SK-N-SH (cell line): ENCODE measurements around the gene LEF1. TPM values are rescaled to one million over a fixed set of nuclear protein-coding genes. Genes with fewer than 3 reads are reported as not detected.

Source experiments
- CTCF ChIA-PET: fragments of 300-600, 350-600 bp; formaldehyde crosslinking; extraction: SDS; loops from one replicate; lab custom pipeline; 2021; lab: Yijun Ruan, JAX
- POLR2A ChIA-PET: fragments of 350-600 bp; sonication (Branson Sonifier 250); formaldehyde crosslinking; extraction: SDS; loops from one replicate; lab custom pipeline; 2020; ENCODE audit warnings: antibody characterized with exemption, inconsistent platforms; lab: Yijun Ruan, JAX
- DNase-seq: peaks from one replicate; pipeline ENCODE4 v3.0.0; 2012
- H2AFZ ChIP-seq: fragments of 200-600 bp; sonication (generic); 2 replicates; pipeline ENCODE4 v1.8.1; 2016; ENCODE audit warnings: antibody characterized with exemption, mild to moderate bottlenecking, low read depth
- H3F3A ChIP-seq: fragments of 200-600 bp; sonication (generic); replicated peaks from 2 replicates; pipeline ENCODE3; 2016; ENCODE audit warnings: antibody characterized with exemption, mild to moderate bottlenecking; ENCODE audit not compliant: insufficient read depth
- H3K27ac ChIP-seq, 2 experiments: fragments of 200-500 bp in 1 of 2; fragments of 200-600 bp in 1 of 2; sonication (Bioruptor generic) in 1 of 2; sonication (generic), shearing (Covaris generic) in 1 of 2; 2 replicates each; pipeline versions ENCODE4 v1.5.1 to v1.6.1; 2014 to 2016; ENCODE audit warnings: low read depth in 2 of 2, inconsistent platforms in 1 of 2, low read length in 1 of 2, mild to moderate bottlenecking in 1 of 2, mixed read lengths in 1 of 2
- H3K27me3 ChIP-seq: fragments of 200-600 bp; sonication (generic), shearing (Covaris generic); 2 replicates; pipeline ENCODE4 v1.6.1; 2016; ENCODE audit warnings: mixed run types; ENCODE audit not compliant: insufficient read depth
- H3K36me3 ChIP-seq, 2 experiments: fragments of 200-500 bp in 1 of 2; fragments of 200-600 bp in 1 of 2; sonication (Bioruptor generic) in 1 of 2; sonication (generic) in 1 of 2; replicated peaks in 1 of 2; 2 replicates each; pipeline versions ENCODE3 to v1.5.1; 2014 to 2016; ENCODE audit warnings: low read length in 1 of 2, mild to moderate bottlenecking in 1 of 2; ENCODE audit not compliant: insufficient read depth in 2 of 2, control insufficient read depth in 1 of 2
- H3K4me1 ChIP-seq, 2 experiments: fragments of 200-500 bp in 1 of 2; fragments of 200-600 bp in 1 of 2; sonication (Bioruptor generic) in 1 of 2; sonication (generic), shearing (Covaris generic) in 1 of 2; 2 replicates each; pipeline versions ENCODE4 v1.5.1 to v1.6.1; 2014 to 2016; ENCODE audit warnings: low read depth in 1 of 2, low read length in 1 of 2, mixed run types in 1 of 2; ENCODE audit not compliant: insufficient read depth in 2 of 2, control insufficient read depth in 1 of 2
- H3K4me2 ChIP-seq: fragments of 200-600 bp; sonication (generic), shearing (Covaris generic); 2 replicates; pipeline ENCODE4 v1.6.1; 2017; ENCODE audit warnings: mixed run types
- H3K4me3 ChIP-seq, 2 experiments: fragments of 200-500 bp in 1 of 2; fragments of 200-600 bp in 1 of 2; sonication (Bioruptor generic) in 1 of 2; sonication (generic), shearing (Covaris generic) in 1 of 2; 2 replicates each; pipeline versions ENCODE4 v1.5.1 to v1.8.1; 2014 to 2016; ENCODE audit warnings: low read depth in 2 of 2, inconsistent platforms in 1 of 2, low read length in 1 of 2, mild to moderate bottlenecking in 1 of 2, mixed read lengths in 1 of 2, moderate library complexity in 1 of 2
- H3K79me2 ChIP-seq: fragments of 200-600 bp; sonication (generic); 2 replicates; pipeline ENCODE4 v1.8.1; 2017; ENCODE audit warnings: mild to moderate bottlenecking; ENCODE audit not compliant: insufficient read depth
- H3K9ac ChIP-seq: fragments of 200-600 bp; sonication (generic); 2 replicates; pipeline ENCODE4 v1.6.1; 2017; ENCODE audit warnings: mixed run types
- H3K9me2 ChIP-seq: fragments of 200-600 bp; sonication (generic); 2 replicates; pipeline ENCODE4 v1.6.1; 2017; ENCODE audit warnings: mixed run types
- H3K9me3 ChIP-seq: fragments of 200-600 bp; sonication (generic); 2 replicates; pipeline ENCODE4 v1.6.1; 2017; ENCODE audit warnings: mixed run types, mild to moderate bottlenecking, moderate library complexity
- H4K20me1 ChIP-seq: fragments of 200-600 bp; sonication (generic); 2 replicates; pipeline ENCODE4 v1.6.1; 2017; ENCODE audit warnings: mild to moderate bottlenecking, mixed run types; ENCODE audit not compliant: insufficient read depth
- CHD2 ChIP-seq: fragments of 150-350 bp; IDR thresholded peaks from 2 replicates; pipeline ENCODE4 v1.6.1; 2018; ENCODE audit warnings: low read length; ENCODE audit not compliant: partially characterized antibody
- JUND ChIP-seq: IDR thresholded peaks from 2 replicates; pipeline ENCODE4 v1.4.0; 2012
- MXI1 ChIP-seq: IDR thresholded peaks from 2 replicates; pipeline ENCODE4 v1.6.1; 2012; ENCODE audit warnings: mild to moderate bottlenecking, low read depth, low read length, improper control_type of control experiment
- NFIC ChIP-seq: IDR thresholded peaks from 2 replicates; pipeline ENCODE4 v1.4.0; 2012; ENCODE audit warnings: borderline replicate concordance
- RAD21 ChIP-seq: IDR thresholded peaks from 2 replicates; pipeline ENCODE4 v1.6.1; 2012; ENCODE audit warnings: mild to moderate bottlenecking, low read length
- REST ChIP-seq: IDR thresholded peaks from 2 replicates; pipeline ENCODE4 v1.6.1; 2012; ENCODE audit warnings: mild to moderate bottlenecking, low read depth, low read length, moderate library complexity
- RXRA ChIP-seq: IDR thresholded peaks from 2 replicates; pipeline ENCODE4 v1.4.0; 2012; ENCODE audit warnings: low read depth, mild to moderate bottlenecking, borderline replicate concordance
- SMC3 ChIP-seq: IDR thresholded peaks from 2 replicates; pipeline ENCODE4 v1.6.1; 2012; ENCODE audit warnings: low read depth, low read length, improper control_type of control experiment
- WGBS: methylation state at CpG from one replicate; pipeline ENCODE4 v1.1.6; 2017; ENCODE audit warnings: low lambda C conversion rate; 5-methylcytosine and 5-hydroxymethylcytosine counted together
- polyA plus RNA-seq, 3 experiments: library from polyadenylated mRNA; depleted of rRNA; stranded (reverse); fragments of >200 nt; gene quantifications; 2 replicates each; pipeline ENCODE4 v1.2.3, GENCODE V29; 2012
- TF ChIP-seq, protein P1 (sequence below): IDR thresholded peaks from 2 replicates; pipeline ENCODE4; 2012
- TF ChIP-seq, protein P2 (sequence below): fragments of 200-600 bp; sonication (generic); IDR thresholded peaks from 2 replicates; pipeline ENCODE4 v1.6.1; 2017; ENCODE audit warnings: antibody characterized with exemption, mild to moderate bottlenecking, moderate library complexity
- TF ChIP-seq, protein P3 (sequence below): IDR thresholded peaks from 2 replicates; pipeline ENCODE4 v1.4.0; 2012; ENCODE audit warnings: low read depth, borderline replicate concordance

Gene LEF1
- polyA plus RNA-seq, 1 of the 3 experiments (the other 2 are of a cell fraction) = 0.36 TPM

DNA sequence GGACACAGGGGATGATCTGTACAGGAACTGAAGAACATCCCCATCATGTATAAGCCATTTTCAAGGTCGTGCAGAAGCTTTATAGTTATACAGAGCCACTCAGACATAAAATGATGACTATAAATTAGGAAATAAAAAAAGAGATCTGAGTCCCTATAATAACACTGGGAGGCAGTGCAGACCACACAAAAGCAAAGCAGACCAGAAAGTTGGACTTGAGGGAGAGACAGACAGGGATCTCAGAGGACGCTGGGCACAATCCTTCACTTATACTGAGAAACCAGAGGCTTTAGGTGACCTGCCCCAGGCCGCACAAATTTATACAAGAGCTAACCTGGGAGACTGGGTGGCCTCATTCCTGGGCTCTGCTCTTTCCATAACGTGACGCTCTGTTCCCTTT, 108.6 kb downstream of the LEF1 start:
- H3F3A ChIP-seq = no peaks in the 10 kb centered on the region
- POLR2A ChIA-PET = no interaction called here
- no peak overlapping the region for H3K4me2 ChIP-seq
- no peak overlapping the region for H3K27ac ChIP-seq
- H3K9me3 ChIP-seq = no peaks in the 10 kb centered on the region
- no peaks in the 10 kb centered on the region for H3K4me1 ChIP-seq
- 3% methylated on average over 5 of the region's 5 CpGs for WGBS
- CTCF ChIA-PET = interaction anchor here (0.7 to 4.6 kb wide), 16 partner anchors 9 to 821 kb away, joined by 3 to 30 read pairs (median 5); no protein-coding TSS in a partner anchor
- no peak overlapping the region for H2AFZ ChIP-seq
- no peaks in the 10 kb centered on the region for H3K79me2 ChIP-seq
- peaks cover 64% of the 10 kb centered on the region for H3K27me3 ChIP-seq
- no peaks in the 10 kb centered on the region for H4K20me1 ChIP-seq
- no peak overlapping the region for H3K9ac ChIP-seq
- H3K9me2 ChIP-seq = no peaks in the 10 kb centered on the region
- no peak overlapping the region for H3K4me3 ChIP-seq
- peak; percentile 54 for DNase-seq
- TF ChIP-seq NFIC = no peak
- TF ChIP-seq RXRA = no peak
- peak; percentile 89 for TF ChIP-seq RAD21
- TF ChIP-seq REST = no peak
- TF ChIP-seq, protein P1, sequence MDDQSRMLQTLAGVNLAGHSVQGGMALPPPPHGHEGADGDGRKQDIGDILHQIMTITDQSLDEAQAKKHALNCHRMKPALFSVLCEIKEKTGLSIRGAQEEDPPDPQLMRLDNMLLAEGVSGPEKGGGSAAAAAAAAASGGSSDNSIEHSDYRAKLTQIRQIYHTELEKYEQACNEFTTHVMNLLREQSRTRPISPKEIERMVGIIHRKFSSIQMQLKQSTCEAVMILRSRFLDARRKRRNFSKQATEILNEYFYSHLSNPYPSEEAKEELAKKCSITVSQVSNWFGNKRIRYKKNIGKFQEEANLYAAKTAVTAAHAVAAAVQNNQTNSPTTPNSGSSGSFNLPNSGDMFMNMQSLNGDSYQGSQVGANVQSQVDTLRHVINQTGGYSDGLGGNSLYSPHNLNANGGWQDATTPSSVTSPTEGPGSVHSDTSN = no peak
- TF ChIP-seq, protein P2, sequence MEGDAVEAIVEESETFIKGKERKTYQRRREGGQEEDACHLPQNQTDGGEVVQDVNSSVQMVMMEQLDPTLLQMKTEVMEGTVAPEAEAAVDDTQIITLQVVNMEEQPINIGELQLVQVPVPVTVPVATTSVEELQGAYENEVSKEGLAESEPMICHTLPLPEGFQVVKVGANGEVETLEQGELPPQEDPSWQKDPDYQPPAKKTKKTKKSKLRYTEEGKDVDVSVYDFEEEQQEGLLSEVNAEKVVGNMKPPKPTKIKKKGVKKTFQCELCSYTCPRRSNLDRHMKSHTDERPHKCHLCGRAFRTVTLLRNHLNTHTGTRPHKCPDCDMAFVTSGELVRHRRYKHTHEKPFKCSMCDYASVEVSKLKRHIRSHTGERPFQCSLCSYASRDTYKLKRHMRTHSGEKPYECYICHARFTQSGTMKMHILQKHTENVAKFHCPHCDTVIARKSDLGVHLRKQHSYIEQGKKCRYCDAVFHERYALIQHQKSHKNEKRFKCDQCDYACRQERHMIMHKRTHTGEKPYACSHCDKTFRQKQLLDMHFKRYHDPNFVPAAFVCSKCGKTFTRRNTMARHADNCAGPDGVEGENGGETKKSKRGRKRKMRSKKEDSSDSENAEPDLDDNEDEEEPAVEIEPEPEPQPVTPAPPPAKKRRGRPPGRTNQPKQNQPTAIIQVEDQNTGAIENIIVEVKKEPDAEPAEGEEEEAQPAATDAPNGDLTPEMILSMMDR = peak; percentile 37
- TF ChIP-seq SMC3 = peak; percentile 66; the same call in 1 of the 2 replicates
- no peaks in the 10 kb centered on the region for H3K36me3 ChIP-seq

DNA sequence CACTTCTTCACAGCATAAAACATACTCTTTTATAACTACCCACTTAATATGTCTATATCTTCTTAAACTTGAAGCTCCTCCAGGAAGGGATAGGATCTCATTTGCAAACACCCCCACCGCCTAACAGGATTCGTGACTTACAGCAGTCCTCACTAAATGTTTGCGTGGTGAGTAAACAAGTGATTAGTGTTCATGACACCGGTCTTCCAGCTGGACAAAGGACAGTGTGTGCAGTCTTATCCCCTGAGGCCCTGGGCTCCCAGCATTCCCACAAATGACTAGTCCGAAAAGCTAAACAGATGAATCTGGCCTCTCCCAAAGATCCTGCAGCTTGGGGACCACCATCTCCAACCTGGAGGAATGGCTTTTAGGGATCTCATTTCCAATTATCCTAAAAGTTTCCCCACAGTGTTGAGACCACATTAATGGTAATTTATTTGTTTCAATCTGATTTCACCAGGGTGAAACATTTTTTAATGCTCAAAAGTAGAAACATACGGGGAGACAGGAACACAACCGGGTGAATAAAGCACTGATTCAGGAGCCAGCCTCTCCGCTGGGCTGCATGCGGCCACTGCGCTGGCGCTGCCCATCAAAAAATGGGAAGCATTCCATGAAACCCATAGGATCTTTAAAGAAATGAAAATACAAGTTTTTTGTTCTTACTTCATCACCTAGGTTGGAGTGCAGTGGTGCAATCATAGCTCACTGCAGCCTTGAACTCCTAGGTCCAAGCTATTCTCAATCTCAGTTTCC, 109.9 kb downstream of the LEF1 start:
- Histone ChIP-seq H3F3A (no peaks in the 10 kb centered on the region), H3K27me3 (peaks cover 71% of the 10 kb centered on the region), H3K4me2 (no peak overlapping the region), H3K27ac (no peak overlapping the region), H3K4me1 (no peaks in the 10 kb centered on the region; a peak in 1 of 4 replicates), H3K9ac (no peak overlapping the region), H4K20me1 (no peaks in the 10 kb centered on the region), H3K79me2 (no peaks in the 10 kb centered on the region), H2AFZ (no peak overlapping the region), H3K9me2 (no peaks in the 10 kb centered on the region), H3K4me3 (no peak overlapping the region), H3K36me3 (no peaks in the 10 kb centered on the region), H3K9me3 (no peaks in the 10 kb centered on the region)
- ChIA-PET CTCF (interaction anchor here (0.8 to 4.6 kb wide), 12 partner anchors 9 to 823 kb away, joined by 3 to 30 read pairs (median 4); no protein-coding TSS in a partner anchor), POLR2A (interaction anchor here (0.5 kb wide), 1 partner anchor 57 kb away, joined by 3 read pairs; no protein-coding TSS in a partner anchor)
- no peak for DNase-seq
- 23% methylated on average over 11 of the region's 11 CpGs for WGBS
- no peak for TF ChIP-seq REST
- TF ChIP-seq JUND = no peak
- TF ChIP-seq MXI1 = no peak
- TF ChIP-seq CHD2 = no peak
- TF ChIP-seq, protein P3, sequence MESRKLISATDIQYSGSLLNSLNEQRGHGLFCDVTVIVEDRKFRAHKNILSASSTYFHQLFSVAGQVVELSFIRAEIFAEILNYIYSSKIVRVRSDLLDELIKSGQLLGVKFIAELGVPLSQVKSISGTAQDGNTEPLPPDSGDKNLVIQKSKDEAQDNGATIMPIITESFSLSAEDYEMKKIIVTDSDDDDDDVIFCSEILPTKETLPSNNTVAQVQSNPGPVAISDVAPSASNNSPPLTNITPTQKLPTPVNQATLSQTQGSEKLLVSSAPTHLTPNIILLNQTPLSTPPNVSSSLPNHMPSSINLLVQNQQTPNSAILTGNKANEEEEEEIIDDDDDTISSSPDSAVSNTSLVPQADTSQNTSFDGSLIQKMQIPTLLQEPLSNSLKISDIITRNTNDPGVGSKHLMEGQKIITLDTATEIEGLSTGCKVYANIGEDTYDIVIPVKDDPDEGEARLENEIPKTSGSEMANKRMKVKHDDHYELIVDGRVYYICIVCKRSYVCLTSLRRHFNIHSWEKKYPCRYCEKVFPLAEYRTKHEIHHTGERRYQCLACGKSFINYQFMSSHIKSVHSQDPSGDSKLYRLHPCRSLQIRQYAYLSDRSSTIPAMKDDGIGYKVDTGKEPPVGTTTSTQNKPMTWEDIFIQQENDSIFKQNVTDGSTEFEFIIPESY = no peak
